ENCODE data around the gene SLC39A12.
A peak's percentile ranks its signal among the peaks of the same experiment; 100 is the strongest.
"Not testable (repeated sequence)": the region's sequence is repeated elsewhere in the genome, so short reads cannot be mapped to it uniquely, and the experiment has no call there.

The SLC39A12 gene

GRCh38 chr10:17951868-17952371 is at the start of gene SLC39A12:
TSS of gene SLC39A12 (plus strand) at chr10:17951918. CDS start at chr10:17953277, 1,359 bp downstream.
- in situ Hi-C loops (cut with HindIII; ENCODE audit: low pct_ligation_motif_present, low pct_unique_long_range_greater_than_20kb, low sequenced_read_pairs): no loop called here
- no peak for DNase-seq

GRCh38 chr10:17904564-17904963 is 47.2 kb upstream of the SLC39A12 start:
- DNase-seq: no peak
- in situ Hi-C loops (cut with HindIII; ENCODE audit: low pct_ligation_motif_present, low pct_unique_long_range_greater_than_20kb, low sequenced_read_pairs): no loop called here

- in situ Hi-C loops (cut with HindIII; ENCODE audit: low pct_ligation_motif_present, low pct_unique_long_range_greater_than_20kb, low sequenced_read_pairs): no loop called here
- DNase-seq: no peak
These were observed 46.2 kb upstream of the SLC39A12 start for GRCh38 chr10:17905491-17905890.

- DNase-seq: no peak
- in situ Hi-C loops (cut with HindIII; ENCODE audit: low pct_ligation_motif_present, low pct_unique_long_range_greater_than_20kb, low sequenced_read_pairs): no loop called here
These were observed 45.7 kb upstream of the SLC39A12 start for GRCh38 chr10:17906002-17906401.

- in situ Hi-C loops (cut with HindIII; ENCODE audit: low pct_ligation_motif_present, low pct_unique_long_range_greater_than_20kb, low sequenced_read_pairs): no loop called here
- no peak for DNase-seq
These were observed 44.1 kb upstream of the SLC39A12 start for GRCh38 chr10:17907641-17908040.

GRCh38 chr10:17910125-17910789 is 41.5 kb upstream of the SLC39A12 start:
- in situ Hi-C loops (cut with HindIII; ENCODE audit: low pct_ligation_motif_present, low pct_unique_long_range_greater_than_20kb, low sequenced_read_pairs): no loop called here
- DNase-seq: peak; percentile 59

- in situ Hi-C loops (cut with HindIII; ENCODE audit: low pct_ligation_motif_present, low pct_unique_long_range_greater_than_20kb, low sequenced_read_pairs): no loop called here
- DNase-seq: no peak
These were observed 39.0 kb upstream of the SLC39A12 start for GRCh38 chr10:17912754-17913153.

- no peak for DNase-seq
- in situ Hi-C loops (cut with HindIII; ENCODE audit: low pct_ligation_motif_present, low pct_unique_long_range_greater_than_20kb, low sequenced_read_pairs): no loop called here
These were observed 38.1 kb upstream of the SLC39A12 start for GRCh38 chr10:17913604-17914003.

- DNase-seq: no peak
- in situ Hi-C loops (cut with HindIII; ENCODE audit: low pct_ligation_motif_present, low pct_unique_long_range_greater_than_20kb, low sequenced_read_pairs): no loop called here
These were observed 37.3 kb upstream of the SLC39A12 start for GRCh38 chr10:17914169-17915045.

GRCh38 chr10:17915181-17915580 is 36.5 kb upstream of the SLC39A12 start:
- in situ Hi-C loops (cut with HindIII; ENCODE audit: low pct_ligation_motif_present, low pct_unique_long_range_greater_than_20kb, low sequenced_read_pairs): no loop called here
- DNase-seq: no peak

GRCh38 chr10:17918187-17918903 is 33.4 kb upstream of the SLC39A12 start:
- no peak for DNase-seq
- in situ Hi-C loops (cut with HindIII; ENCODE audit: low pct_ligation_motif_present, low pct_unique_long_range_greater_than_20kb, low sequenced_read_pairs): no loop called here

GRCh38 chr10:17921378-17921777 is 30.3 kb upstream of the SLC39A12 start:
- no peak for DNase-seq
- in situ Hi-C loops (cut with HindIII; ENCODE audit: low pct_ligation_motif_present, low pct_unique_long_range_greater_than_20kb, low sequenced_read_pairs): no loop called here

GRCh38 chr10:17923728-17924127 is 28.0 kb upstream of the SLC39A12 start:
- DNase-seq: peak; percentile 13
- in situ Hi-C loops (cut with HindIII; ENCODE audit: low pct_ligation_motif_present, low pct_unique_long_range_greater_than_20kb, low sequenced_read_pairs): no loop called here

GRCh38 chr10:17943033-17943745 is 8.5 kb upstream of the SLC39A12 start:
- in situ Hi-C loops (cut with HindIII; ENCODE audit: low pct_ligation_motif_present, low pct_unique_long_range_greater_than_20kb, low sequenced_read_pairs): no loop called here
- DNase-seq: no peak

- in situ Hi-C loops (cut with HindIII; ENCODE audit: low pct_ligation_motif_present, low pct_unique_long_range_greater_than_20kb, low sequenced_read_pairs); DNase-seq: not testable (repeated sequence)
These were observed 1.4 kb upstream of the SLC39A12 start for GRCh38 chr10:17950269-17950668.

- in situ Hi-C loops (cut with HindIII; ENCODE audit: low pct_ligation_motif_present, low pct_unique_long_range_greater_than_20kb, low sequenced_read_pairs): no loop called here
- no peak for DNase-seq
These were observed 992 bp upstream of the SLC39A12 start for GRCh38 chr10:17950726-17951125.

GRCh38 chr10:17954372-17954771 is 2.7 kb downstream of the SLC39A12 start:
- in situ Hi-C loops (cut with HindIII; ENCODE audit: low pct_ligation_motif_present, low pct_unique_long_range_greater_than_20kb, low sequenced_read_pairs); DNase-seq: not testable (repeated sequence)

- DNase-seq: no peak
- in situ Hi-C loops (cut with HindIII; ENCODE audit: low pct_ligation_motif_present, low pct_unique_long_range_greater_than_20kb, low sequenced_read_pairs): no loop called here
These were observed 3.1 kb downstream of the SLC39A12 start for GRCh38 chr10:17954861-17955260.
